ENCODE data around the gene HSPA2. TPM values are rescaled to one million over a fixed set of nuclear protein-coding genes. Genes with fewer than 3 reads are reported as not detected.
"Not testable (repeated sequence)": the region's sequence is repeated elsewhere in the genome, so short reads cannot be mapped to it uniquely, and the experiment has no call there.

The HSPA2 gene
- polyA plus RNA-seq, 10 donors, result 4.1 to 12.4 (median 6.5) TPM

- DNase-seq, result peak; percentile 42 to 81 (median 75)
These were observed 29.5 kb upstream of the HSPA2 start for GRCh38 chr14:64510825-64511671.

GRCh38 chr14:64513271-64513670 is 27.3 kb upstream of the HSPA2 start:
- DNase-seq, result no peak

DNA sequence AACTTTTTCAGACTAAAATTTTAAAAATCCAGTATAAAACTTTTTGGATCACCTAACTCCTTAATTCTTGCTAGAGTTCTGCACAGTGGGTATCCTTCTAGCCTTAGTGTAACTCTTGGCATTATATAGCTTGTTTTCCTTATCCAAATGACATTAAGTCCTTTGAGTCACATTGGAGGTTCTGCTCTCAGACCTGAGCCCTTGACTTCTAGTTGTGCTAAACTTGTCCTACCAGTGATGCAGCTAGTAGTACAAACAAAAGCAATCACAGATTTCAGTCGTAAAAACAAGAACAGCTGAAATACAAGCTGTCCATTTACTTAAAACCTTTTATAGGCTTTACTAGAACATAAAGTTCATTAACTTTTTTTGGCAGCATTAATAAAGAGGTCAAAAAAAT is 25.5 kb upstream of the HSPA2 start:
- no peak for DNase-seq

DNA sequence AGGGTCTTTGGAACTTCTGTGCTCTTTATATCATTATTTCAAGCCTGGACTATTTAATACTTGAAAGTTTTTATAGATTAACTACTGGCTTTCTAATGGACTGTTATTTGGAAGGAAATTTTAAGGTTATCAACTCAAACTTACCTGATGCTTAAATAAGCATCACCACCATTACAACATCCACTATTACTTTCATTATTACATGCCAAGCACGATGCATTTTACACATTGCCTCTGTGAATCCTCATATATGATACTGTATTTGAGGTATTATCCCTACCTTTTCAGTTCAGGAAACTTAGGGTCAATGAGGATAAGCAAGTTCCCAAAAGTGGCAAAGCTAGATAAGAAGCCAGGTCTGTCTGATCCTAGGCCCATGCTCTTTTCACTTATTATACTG is 23.6 kb upstream of the HSPA2 start:
- no peak for DNase-seq

DNA sequence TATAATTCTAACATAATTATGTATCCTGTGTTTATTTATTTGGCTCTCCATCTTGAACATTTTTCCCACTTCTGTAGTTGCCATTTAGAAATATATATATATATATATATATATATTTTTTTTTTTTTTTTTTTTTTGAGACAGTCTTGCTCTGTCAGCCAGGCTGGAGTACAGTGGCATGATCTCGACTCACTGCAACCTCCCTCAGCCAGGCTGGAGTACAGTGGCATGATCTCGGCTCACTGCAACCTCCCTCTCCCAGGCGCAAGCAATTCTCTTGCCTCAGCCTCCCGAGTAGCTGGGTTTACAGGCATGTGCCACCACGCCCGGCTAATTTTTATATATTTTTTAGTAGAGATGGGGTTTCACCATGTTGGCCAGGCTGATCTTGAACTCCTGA is 22.9 kb upstream of the HSPA2 start:
- not testable (repeated sequence) for DNase-seq

GRCh38 chr14:64518229-64518628 is 22.3 kb upstream of the HSPA2 start:
- DNase-seq, result no peak

DNA sequence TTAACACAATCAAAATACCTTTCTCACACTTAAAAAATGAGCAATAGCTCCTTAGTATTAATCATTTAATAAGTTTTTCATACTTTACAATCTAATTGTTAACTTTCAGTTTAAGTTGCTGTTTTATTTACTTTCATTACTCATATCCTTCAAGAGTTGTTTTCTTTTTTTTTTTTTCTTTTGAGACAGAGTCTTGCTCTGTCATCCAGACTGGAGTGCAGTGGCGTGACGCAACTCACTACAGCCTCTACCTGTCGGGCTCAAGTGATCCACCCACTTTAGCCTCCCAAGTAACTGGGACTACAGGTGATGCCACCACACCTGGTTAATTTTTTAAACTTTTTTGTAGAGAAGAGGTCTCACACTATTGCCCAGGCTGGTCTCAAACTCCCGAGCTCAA is 19.8 kb upstream of the HSPA2 start:
- DNase-seq, result no peak

GRCh38 chr14:64522591-64523355 is 17.8 kb upstream of the HSPA2 start:
- DNase-seq, result no peak

GRCh38 chr14:64525354-64525753 is 15.2 kb upstream of the HSPA2 start:
- no peak for DNase-seq

DNA sequence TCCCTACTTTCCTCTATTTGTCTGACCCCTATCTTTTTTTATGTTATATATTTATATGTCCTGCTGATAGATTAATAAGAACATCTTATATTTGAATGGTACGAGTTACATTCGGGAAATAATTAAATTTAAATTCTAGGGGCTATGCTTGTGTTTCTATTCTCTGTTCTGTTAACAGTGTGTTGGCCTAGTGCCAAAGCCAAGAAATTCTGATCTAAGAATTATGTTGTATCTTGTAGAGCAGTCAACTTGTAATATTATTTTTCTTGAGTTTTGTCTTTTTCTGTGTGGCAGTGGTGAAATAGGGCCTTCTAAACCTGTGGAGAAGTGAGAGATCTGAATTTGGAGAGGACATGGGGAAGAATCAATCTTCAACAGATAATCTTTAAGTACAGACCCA is 9.0 kb upstream of the HSPA2 start:
- no peak for DNase-seq

GRCh38 chr14:64536488-64537245 is 3.9 kb upstream of the HSPA2 start:
- DNase-seq, result no peak

DNA sequence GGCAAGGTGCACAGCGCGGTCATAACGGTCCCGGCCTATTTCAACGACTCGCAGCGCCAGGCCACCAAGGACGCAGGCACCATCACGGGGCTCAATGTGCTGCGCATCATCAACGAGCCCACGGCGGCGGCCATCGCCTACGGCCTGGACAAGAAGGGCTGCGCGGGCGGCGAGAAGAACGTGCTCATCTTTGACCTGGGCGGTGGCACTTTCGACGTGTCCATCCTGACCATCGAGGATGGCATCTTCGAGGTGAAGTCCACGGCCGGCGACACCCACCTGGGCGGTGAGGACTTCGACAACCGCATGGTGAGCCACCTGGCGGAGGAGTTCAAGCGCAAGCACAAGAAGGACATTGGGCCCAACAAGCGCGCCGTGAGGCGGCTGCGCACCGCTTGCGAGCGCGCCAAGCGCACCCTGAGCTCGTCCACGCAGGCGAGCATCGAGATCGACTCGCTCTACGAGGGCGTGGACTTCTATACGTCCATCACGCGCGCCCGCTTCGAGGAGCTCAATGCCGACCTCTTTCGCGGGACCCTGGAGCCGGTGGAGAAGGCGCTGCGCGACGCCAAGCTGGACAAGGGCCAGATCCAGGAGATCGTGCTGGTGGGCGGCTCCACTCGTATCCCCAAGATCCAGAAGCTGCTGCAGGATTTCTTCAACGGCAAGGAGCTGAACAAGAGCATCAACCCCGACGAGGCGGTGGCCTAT is 875 bp downstream of the HSPA2 start:
- DNase-seq, result peak in 1 of 3 donors; percentile 76

- DNase-seq, result peak in 1 of 3 donors; percentile 60
These were observed 1.7 kb downstream of the HSPA2 start for GRCh38 chr14:64541972-64542835.

- peak in 1 of 3 donors; percentile 31 for DNase-seq
These were observed 2.3 kb downstream of the HSPA2 start for GRCh38 chr14:64542836-64543201.

DNA sequence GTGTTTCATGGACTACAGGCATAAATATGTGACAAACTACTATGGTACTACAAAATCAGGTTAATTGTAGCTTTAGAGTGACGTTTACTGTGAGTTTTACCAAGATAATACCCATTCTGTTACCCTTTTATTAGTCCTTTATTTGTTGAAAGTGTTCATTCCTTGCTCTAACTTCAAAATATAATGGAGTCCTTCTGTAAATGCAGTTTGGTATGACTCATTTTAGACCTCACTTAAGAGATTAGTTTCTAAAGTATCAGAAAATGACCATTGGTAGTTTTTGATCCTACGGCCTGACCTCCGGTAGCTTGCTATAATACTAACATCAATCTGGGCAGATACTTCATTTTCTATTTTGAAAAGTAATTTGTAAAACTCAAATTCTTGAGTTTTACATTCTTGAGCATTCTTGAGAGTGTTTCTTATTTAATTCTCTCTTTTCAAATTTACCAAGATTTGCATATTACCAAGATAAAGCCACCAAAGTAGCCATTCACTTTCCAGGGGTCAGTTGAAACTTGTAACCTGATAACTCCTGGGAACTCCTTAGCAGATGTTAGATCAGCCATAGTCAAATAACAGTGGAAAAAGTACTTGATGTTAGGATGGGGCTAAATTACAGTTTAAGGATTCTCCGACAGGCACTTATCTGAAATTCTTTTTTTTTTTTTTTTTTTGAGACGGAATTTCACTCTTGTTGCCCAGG is 4.2 kb downstream of the HSPA2 start:
- DNase-seq, result no peak

- no peak for DNase-seq
These were observed 8.5 kb downstream of the HSPA2 start for GRCh38 chr14:64549016-64549415.

DNA sequence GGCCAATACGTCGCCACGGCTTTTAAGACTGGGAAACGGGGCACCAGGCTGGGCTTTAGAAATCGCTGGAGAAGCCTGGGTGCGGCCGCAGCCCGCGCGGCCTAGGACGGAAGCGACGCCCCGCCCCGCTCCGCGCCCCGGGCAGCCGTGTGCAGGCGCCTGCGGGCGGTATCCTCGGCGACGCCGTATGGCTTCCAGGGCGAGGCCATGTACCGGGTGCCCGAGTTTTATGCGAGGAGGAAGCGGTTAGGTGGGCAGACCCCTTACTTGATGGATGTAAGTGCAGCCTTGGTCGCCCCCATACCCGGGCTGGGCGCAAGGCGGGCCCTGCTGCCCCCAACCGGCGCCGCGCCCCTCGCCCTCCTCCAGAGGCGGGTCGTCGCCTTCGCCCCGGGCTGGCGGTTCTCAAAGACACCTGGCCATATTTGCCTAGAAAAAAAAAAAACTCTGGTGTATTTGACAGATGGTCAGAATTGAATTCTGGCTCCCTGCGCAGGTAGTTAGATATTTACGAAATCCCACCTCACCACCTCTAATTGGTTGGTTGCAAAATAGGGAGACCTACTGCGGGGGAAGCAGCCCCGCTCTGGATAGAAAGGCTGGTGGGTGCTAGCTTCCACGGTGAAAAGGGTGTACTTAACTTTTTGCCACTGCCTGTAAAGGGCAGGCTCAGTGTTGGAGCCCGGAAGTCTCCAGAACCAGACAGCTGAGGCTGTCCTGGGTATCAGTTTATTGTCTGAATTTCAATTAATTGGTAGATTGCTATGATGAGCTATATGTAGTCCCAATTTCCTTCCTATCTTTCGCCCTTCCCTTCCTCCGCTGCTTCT is 9.5 kb downstream of the HSPA2 start, which contains the start of gene PPP1R36:
Gene PPP1R36, plus strand, starts transcription at position 171 of the 830 bp plus-strand sequence. Its CDS starts 37 bp downstream, at position 208.
- DNase-seq, result peak in 1 of 3 donors; percentile 66

DNA sequence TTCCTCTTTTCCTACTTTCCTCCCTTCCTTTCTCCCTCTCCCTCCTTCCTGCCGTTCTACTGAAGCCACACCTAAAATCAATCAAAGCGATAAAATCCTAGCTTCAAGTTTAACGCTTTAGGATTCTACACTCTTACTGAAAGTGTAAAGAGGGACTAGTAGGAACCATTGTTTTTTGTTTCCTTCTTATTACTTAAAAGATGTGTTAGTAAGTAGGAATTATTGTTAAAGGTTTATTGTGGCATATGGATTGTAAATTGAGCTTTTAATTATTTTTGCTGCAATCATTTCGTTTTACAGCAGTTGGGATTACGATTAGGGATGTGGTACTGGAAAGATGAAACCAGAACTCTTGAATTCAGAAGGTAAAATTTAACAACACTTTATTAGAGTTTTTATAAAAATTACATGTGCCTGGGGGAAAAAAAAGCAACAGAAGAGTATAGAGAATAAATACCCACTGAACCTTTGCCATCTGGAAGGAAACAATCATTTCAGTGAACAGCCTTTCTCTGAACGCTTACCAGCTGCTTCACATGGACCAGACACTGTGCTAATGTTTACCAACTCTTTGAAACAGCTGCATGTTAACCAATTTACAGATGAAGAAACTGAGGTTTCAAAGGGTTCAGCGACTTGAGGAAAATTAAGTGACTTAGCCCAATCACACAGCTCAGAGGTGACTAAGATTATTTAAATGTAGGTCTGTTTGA is 10.2 kb downstream of the HSPA2 start:
- no peak for DNase-seq
